Measurements from ENCODE around the gene SMARCE1.

SMARCE1 gene

DNA sequence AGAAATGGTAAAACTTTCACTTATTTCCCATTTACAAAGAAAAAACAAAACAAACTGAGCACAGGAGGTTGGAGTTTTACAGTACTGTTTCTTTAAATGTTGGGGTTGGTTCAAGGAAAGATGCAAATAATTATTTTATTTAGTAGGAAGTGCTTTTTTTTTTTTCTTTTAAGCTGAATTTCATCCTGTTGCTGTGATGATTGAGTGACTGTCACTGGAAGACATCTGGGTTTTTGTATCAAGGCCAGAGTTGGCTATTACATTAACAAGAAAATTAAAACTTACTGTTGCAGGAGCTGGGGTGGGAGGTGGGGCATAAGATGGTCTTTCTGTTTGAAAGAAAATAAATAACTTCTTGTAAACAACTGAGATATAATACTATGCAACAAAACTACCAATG lies 2.3 kb downstream of the SMARCE1 start:
- no peak for DNase-seq

DNA sequence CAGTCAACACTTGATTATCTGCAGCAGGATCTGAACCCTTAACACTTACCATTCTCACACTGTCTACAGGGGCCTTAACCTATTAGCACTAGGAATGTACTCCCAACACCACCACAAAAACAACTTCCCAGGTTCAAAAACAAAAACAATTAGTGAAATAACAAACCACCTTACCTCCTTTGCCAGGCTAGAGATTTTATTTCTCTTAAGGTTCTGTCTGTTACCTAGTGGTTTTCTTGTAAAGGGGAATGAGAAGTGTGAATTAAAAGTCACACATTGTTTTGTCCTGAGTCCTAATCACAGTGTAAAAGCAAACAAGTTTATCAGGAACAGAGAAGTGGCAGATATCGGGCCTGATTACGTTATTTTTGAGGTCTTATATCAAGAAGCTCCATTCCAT lies 9.7 kb downstream of the SMARCE1 start:
- no peak for DNase-seq

DNA sequence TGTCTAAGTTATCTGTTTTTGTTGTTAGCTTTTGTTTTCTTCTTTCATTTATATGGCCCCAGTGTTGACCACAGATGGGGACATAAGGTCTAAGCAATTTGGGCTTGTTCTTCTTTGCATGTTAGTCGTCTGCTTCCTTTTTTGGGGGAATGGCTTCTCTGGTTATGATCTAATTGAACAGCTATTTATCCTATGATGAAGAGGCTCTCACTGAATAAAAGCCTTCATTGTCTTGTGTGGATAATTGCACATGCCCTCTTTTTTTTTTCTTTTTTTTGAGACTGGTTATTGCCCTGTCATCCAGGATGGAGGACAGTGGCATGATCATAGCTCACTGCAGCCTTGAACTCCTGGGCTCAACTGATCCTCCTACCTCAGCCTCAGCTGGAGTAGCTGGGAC lies 13.7 kb downstream of the SMARCE1 start:
- DNase-seq = no peak

DNA sequence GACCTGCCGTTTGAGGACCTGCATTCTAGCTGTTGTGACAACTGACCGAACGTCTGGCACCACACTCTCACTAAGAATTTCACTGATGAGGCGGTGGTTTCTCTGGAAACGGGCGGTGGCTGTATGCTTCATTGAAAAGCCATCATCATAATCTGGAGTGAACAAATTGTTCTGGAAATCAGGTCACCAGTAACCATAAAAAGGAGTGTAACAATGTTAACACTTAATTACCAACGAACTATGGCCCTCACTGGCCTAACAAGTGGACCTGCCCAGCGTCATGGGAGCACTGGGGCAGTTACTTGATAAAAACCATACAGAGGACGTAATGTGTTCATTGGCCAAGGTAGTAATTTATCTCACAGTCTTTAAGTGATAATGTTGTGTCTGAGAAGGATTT lies 15.4 kb downstream of the SMARCE1 start:
- DNase-seq = no peak

DNA sequence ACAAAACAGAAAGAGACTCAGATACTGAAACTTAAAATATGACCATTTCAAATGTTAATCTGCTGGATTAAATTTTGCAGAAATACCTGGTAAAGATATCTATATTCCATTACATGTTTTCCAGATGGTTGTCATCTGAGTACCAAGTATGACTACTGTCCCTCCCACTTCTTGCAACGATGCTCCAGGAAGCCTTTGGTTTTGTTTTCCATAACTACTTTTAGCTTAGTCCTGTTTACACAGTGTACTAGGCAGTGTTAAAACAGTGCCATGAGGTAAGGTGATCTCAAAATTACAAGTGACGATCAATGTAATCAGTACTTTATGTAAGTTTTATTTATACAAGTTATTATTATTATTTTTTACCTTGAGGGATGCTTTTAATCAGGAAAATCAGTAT lies 17.8 kb downstream of the SMARCE1 start:
- no peak for DNase-seq

DNA sequence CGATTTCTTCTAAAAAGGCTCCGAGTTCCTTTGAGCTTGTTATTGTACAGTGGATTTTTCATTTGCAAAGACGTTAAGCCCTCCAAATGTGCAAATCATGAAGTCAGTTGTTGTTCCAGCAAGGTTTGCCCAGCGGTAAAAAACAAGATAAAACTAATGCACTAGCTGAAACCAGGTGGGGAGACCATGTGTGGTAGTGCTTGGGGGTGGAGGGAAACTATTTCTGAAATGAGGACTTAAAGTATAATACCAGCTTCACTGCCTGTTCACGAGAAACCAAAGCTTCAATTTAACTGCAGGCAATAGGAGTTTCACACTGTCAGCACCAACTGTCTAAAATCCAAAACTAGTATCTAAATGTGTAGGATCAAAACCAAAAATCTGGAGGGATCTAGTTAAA lies 22.3 kb downstream of the SMARCE1 start:
- no peak for DNase-seq

DNA sequence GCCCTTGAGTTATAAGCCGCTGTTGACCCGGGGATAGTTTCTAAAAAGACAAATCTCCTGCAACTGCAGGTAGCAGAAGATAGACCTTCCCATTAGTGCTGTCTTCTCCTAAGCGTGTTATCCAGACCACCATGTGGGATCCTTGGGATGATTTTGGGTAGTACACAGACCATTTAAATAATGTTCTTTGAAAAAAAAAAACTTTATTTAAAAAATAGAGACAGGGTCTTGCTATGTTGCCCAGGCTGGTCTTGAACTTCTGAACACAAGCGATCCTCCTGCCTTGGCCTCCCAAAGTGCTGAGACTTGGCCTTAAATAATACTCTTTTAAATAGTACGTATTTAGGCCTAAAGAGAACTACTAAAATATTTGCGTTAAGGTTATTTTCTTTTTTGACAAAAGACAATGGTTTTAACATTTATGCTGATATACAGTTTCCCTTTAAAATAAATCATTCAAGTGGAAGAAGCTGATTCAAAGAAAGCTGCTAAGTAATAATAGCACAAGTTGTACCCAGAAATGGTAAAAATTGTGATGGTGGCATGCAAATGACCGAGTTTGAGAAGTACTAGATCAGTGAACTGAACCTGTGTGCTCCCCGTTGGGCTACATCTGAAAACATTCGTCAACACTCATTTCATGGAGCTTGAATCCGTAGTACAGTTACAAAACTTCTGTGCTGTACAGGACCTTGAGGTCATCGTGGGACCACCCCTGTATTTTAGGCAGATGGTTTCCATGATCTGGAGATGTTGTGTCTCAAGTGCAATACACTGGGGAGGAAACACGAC lies 24.0 kb downstream of the SMARCE1 start:
- DNase-seq = no peak

DNA sequence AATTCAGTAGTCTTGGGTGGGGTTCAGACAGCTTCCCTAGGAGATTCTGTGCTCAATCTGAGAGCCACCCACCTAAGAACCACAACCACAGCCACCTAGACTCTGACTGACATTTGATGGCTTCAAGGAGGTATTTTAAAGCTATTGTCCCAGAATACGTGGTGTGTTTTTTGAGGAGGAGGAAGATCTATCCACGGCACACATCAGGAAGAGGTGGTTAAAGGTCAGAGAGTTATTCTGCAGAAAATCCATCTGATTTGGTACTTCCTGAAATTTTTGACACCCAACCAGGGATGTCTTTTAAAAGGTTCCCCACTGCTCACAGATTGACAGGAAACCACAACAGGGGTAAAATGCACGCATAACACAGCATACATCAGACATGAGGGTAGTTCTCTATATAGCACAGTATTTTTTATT lies 25.1 kb downstream of the SMARCE1 start:
- DNase-seq = no peak

DNA sequence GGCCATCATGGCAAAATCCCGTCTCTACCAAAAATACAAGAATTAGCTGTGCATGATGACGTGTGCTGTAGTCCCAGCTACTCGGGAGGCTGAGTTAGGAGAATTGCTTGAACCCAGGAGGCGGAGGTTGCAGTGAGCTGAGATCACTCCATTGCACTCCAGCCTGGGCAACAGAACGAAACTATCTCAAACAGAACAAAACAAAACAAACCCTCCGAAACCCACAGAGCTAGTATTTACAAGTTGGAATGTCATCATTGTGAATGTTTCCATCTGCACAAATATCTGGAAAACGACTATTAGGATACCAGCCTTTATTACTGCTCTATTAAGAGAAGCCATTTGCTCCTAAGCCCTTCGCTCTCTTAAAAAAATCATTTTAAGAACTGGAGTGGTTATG lies 26.0 kb downstream of the SMARCE1 start:
- no peak for DNase-seq

DNA sequence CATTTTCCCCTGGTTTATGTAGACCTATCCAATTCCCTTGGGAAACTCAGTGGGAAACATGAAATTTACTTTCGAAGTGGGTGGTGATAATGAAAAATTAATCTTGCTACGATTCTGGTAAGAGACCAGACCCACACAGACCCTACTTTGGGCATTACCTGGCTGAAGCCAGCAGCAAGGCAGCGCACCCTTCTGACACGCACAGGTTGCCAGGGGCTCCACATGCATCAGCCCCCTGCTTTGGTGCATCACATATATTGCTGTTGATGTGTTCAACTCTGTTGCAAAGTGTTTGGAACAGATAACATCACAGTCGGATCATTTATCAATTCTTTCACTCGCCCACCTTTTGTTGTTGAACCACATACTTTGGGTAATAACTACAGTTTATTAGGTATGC lies 26.6 kb downstream of the SMARCE1 start:
- DNase-seq = no peak

DNA sequence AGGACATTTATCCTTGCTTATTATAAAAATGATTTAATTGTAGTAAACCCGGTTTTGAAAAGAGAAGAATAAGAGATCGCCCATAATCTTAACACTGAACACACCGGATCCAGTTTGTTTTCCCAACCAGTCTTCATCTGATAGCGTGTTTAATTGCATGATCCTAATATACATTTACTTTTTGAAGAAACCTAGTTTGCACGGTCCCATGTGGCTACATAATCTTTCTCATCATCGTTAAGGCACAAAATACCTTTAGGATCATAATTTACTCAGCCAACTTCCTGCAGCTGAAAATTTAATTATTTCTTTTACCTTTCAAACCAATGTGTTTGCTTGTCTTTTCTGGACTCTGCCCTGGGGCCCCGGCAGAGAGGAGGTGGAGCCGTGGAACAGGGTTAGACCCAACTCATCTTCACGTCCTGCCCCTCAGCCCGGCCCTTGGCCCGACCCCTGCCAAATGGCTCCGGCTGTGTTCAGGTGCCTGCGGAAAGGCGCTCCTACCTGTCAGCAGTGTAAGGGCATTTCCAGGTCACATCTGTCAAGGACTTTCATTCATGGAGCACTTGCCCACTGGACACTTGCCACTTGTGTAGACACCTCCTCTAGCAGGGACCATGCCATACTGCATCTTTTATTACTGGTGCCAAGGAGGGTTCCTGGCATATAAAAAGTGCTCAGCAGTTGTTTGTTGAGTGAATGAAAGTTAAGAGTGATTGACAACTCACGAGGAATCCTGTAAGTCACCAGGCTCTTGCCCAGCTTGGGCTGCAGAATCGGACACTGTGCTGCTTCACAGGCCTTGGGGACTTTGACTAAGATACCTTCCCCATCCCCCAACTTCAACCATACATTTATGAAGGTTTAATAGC lies 28.6 kb downstream of the SMARCE1 start:
- no peak for DNase-seq

DNA sequence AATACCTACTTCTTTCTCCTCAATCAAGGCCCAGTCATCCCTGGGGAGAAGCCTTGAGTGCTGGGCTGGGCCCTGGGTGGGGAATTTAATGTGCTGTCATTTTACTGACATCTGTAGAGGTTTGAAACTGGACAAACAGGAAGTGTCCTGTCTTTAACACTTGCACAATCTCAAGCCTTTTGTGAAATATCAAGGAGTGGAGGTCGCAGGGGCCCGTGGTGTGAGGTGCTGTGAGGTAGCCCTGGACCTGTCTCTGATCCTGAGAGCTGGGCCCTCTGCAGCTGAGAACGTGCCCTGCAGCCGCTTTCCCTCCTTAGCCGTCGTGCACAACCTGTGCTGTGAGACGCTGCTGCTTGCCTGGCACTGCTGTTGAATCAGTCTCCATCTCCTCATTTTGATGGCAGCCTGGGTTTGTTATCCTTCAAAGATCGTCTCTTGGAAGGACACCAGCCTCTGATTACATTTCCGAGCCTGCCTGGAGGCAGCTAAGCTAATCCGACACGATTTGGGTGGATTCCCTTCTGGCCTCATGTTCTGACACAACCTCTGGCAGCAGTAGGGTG lies 29.9 kb downstream of the SMARCE1 start:
- no peak for DNase-seq

DNA sequence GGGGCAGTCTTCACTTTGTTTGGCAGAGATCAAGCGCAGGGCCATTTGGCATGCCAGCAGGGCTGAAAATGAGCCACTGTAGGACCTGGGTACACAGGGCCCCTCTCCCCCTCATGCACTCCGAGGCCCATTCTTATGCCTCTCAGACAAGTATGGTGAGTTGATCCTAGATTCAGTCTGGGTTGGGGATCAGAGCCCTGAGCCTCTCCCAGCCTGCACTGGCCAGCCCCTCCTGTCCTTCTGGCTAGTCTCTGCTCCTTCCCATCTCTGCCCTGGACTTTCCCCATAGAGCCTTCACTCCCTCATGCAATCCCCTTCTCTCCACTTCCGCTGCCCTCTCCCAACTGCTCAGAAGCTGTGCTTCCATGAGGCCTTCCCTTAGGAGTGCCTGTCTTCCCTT lies 31.0 kb downstream of the SMARCE1 start:
- no peak for DNase-seq

DNA sequence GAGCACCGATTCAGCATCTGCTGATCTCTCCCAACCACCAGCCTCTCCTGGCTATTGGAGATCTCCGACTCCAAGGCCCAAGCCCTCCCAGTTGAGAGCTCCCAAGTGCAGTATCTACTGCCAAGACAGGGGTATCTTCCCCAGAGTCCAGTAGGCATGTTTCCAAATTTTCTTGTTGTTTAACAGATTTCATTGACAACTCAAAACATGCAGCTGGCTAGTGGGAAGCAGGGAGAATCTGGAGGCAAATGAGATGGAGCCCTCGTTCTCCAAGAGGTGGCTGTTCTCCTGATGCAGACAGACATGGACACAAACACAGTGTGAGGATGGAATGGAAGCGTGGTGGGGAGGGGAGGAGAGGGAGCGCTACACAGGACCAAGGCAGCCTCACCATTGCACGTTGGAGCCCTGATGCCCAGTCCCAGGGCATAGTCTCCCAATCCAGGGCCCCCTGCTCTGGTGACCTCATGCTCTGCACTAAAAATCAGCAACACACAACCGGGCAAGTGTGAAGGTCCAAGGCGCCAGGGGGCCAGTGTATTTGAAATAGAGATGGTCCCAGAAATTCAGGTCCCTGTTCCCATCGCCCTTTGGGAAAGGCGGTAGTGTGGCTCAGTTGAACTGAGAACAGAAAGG lies 31.7 kb downstream of the SMARCE1 start:
- no peak for DNase-seq

DNA sequence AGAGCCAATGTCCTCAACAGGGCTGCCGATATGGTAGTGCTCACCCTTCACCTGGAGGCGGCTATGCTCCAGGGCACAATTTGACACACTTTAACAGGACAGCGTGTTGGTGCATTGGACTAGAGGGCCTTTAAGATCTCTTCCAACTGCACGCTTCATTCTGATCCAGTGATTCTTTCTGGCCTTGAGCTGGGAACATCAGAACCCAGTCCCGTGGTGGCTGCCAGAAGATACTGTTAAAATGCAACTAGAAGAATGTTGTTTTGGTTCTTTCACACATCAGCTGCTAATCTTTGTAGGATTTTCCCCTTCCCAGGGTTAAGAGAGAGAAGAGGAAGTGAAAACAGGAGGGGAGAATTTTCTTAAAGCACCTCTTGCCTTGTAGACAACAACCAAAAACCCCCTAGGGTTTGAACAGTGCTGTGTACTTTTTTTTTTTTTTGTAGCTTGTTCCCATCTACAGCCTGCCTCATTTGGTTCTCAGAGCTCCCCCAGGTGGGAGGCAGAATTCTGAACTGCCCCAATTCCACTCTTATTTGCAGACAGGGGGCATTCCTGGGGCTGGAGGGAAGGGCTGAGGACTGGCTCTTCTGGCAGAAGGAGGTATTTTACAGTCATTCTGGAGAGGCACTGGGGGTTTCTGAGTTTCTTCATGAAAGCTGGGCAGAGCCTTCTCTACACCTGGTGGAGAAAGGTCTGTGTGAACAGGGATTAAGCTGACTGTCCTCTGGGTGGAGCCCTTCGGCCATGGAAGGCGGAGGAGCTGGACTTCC lies 32.4 kb downstream of the SMARCE1 start:
- peak in 1 of 2 experiments; percentile 55 for DNase-seq

DNA sequence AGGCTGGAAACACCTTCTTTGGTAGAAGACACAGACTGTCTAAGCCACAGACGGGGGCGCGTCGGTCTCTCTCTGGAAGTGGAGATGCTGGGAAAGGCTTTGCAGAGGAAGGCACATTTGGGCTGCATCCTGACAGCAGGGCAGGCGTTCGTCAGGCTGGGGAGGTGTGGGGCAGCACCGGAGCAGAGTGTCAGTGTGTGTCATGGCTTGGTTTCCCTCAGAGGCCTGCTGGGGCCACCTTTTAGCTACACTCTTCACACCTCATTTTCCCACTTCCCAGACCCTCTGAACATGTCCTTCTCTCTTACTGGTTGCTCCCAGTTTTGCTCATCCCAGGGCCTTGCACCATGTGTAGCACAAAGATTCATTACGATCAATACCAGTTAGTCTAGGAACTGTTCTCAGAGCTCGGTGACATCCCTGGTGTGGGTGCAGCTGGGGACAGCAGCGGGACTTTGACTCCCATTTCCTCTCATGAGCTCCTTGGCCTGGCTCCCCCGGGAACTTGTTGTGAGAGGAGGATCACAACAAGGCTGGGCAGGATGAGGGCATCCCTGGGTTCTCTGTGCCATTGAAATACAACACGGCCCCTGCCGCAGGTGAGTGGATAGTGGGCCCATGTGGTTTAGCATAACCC lies 33.1 kb downstream of the SMARCE1 start:
- peak in 1 of 2 experiments; percentile 56 for DNase-seq

DNA sequence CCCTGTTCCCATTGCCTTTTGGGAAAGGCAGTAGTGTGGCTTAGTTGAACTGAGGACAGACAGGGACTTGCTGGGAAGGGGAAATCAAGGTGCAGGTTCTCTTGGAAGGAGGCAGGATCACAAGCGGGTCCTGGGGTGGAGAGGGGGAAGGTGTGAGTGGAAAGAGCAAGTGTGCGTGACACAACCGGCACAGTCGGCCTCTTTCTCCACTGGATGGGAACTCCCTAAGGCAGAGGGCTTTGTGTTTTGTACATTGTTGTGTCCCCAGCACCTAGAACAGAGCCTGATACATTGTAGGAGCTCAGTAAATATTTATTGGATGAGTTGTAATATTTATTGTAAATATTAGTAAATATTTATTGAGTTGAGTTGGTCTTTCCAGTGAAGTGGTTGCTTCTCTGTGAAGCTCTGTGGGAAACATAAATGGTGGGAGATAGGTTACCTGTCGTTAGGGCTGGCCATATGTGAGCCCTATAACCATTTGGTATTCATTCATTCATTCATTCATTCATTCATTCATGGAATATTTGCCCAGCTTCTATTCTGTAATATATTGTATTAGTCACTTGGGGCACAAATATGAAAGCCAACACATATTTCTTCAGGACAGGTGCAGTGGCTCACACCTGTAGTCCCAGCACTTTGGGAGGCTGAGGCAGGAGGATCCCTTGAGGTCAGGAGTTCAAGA lies 34.0 kb downstream of the SMARCE1 start:
- DNase-seq = no peak

DNA sequence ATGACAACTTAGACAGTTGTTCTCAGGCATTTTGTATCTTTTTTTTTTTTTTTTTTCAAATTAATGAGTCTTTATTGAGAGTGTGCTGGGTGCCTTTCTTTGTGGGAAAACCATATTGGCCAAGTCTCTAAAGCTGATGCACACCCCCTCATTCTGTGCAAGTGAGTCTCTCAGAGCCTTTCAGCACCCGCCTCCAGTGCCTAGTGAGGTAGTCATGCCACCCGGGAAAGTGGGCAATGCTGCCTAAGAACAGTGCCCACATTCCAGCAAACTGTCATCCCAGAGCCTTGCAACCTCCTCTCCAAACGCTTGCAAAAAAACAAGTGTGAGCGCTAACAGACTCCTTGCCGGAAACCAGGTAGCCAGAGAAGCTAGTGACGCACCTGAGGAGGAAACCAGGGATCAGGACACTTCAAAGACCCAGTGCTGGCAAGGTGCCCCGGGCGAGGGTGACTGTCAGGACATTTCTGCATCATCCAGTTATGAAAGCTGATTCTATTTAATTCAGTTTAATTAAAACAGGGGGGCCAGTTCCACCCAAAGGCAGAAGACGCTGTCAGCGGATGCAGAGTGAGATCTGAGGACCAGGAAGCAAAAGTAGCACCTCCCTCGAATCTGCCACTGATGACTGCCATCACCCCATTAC lies 34.9 kb downstream of the SMARCE1 start:
- DNase-seq = peak; percentile 75 to 76

DNA sequence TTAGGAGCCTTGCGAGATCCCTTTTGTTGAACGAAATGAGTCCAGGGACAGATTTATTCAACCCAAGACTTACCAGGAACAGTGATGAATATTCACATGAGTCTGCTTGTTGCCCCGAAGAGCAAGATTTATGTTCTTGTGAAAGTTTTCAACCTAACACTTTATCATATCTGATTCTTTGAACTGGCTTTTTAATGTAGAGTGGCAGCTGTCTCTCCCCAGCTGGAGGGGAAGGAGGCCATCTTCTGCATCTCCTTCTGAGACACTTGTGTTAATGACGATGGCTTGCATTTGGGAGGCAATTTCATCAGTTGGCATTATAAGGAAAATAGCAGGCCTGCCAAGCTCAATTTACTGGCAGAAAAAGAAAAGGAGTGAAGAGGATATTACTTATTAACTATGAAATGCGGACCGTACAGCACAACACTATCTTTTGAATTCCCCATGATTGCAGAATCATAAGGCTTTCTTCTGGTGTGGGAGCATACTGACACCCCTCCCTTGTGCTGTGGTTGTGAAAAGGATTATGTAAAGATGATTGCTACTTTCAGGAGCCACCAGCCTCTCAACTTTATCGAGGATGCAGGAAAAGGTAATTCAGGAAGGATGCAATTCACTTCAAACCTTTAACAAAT lies 35.7 kb downstream of the SMARCE1 start:
- DNase-seq = no peak

DNA sequence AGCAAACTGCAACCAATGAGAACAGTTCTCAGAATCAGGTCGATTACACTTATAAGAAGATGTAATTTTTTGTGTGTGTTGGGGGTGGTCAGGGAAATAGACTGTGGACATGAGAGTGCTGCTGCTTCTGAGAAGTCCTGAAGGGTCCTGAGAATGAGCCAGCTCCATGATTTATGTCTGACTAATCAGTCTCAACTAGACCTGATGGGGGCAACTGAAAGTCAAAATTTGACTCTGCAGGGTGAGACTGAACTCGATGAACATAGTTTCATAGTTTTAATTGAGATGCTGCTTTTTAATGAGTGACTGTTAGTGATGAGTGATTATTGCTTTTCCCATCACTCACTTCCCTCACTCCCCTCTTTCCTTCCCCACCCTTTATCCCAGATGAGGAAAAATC lies 37.3 kb downstream of the SMARCE1 start:
- DNase-seq = peak in 1 of 2 experiments; percentile 42
